Common myeloid progenitor, CD34-positive (primary cell): ENCODE data around the gene UPF2.
A peak's percentile ranks its signal among the peaks of the same experiment; 100 is the strongest.

Experiments
- CTCF ChIA-PET: fragments of 350-600 bp; sonication (Branson Sonifier 250); formaldehyde crosslinking; loops from one replicate; lab custom pipeline; 2021; ENCODE audit warnings: antibody characterized with exemption; lab: Charles Lee
- POLR2A ChIA-PET: fragments of 350-600 bp; sonication (Branson Sonifier 250); formaldehyde crosslinking; loops from one replicate; lab custom pipeline; 2021; ENCODE audit warnings: antibody characterized with exemption; lab: Charles Lee
- DNase-seq, 3 donors: peaks; one replicate each; pipeline versions ENCODE4 v3.0.0 to v3.0.0-alpha.2; 2013
- H3K27ac ChIP-seq, 2 experiments: 1 replicate in 1 of 2; 2 replicates in 1 of 2; pipeline ENCODE4 v1.7.0; 2013; ENCODE audit warnings: inconsistent platforms in 2 of 2, low read length in 2 of 2, mild to moderate bottlenecking in 2 of 2, low read depth in 1 of 2, moderate library complexity in 1 of 2; ENCODE audit not compliant: severe bottlenecking in 2 of 2, insufficient read depth in 1 of 2, poor library complexity in 1 of 2
- H3K27me3 ChIP-seq, 5 experiments: replicated peaks in 2 of 5; 1 replicate in 3 of 5; 2 replicates in 2 of 5; pipeline versions ENCODE4 v1.6.1 to v1.7.0; 2013; ENCODE audit warnings: low read length in 4 of 5, mild to moderate bottlenecking in 2 of 5, moderate library complexity in 2 of 5, inconsistent platforms in 1 of 5; ENCODE audit not compliant: insufficient read depth in 5 of 5, control insufficient read depth in 4 of 5
- H3K36me3 ChIP-seq, 4 experiments: 1 replicate in 2 of 4; 2 replicates in 2 of 4; pipeline versions ENCODE4 v1.6.1 to v1.7.0; 2013; ENCODE audit warnings: low read length in 3 of 4, control low read depth in 1 of 4, mild to moderate bottlenecking in 1 of 4; ENCODE audit not compliant: control insufficient read depth in 4 of 4, insufficient read depth in 4 of 4
- H3K4me1 ChIP-seq, 4 experiments: 1 replicate in 3 of 4; 2 replicates in 1 of 4; pipeline versions ENCODE4 v1.6.1 to v1.7.1; 2013; ENCODE audit warnings: low read length in 3 of 4, mild to moderate bottlenecking in 3 of 4, control low read depth in 1 of 4, inconsistent platforms in 1 of 4, moderate library complexity in 1 of 4; ENCODE audit not compliant: control insufficient read depth in 4 of 4, insufficient read depth in 4 of 4; ENCODE audit errors: control extremely low read depth in 1 of 4
- H3K4me3 ChIP-seq, 7 experiments: 1 replicate in 4 of 7; 2 replicates in 3 of 7; pipeline versions ENCODE4 v1.5.1 to v1.7.0; 2013; ENCODE audit warnings: mild to moderate bottlenecking in 7 of 7, low read length in 6 of 7, moderate library complexity in 6 of 7, inconsistent platforms in 2 of 7, low read depth in 2 of 7, control low read depth in 1 of 7; ENCODE audit not compliant: insufficient read depth in 4 of 7, control insufficient read depth in 1 of 7; ENCODE audit errors: extremely low read depth in 1 of 7
- H3K9me3 ChIP-seq, 5 experiments: 1 replicate in 4 of 5; 2 replicates in 1 of 5; pipeline versions ENCODE4 v1.6.1 to v1.7.1; 2013; ENCODE audit warnings: low read length in 4 of 5, mild to moderate bottlenecking in 2 of 5, inconsistent platforms in 1 of 5, low read depth in 1 of 5, moderate library complexity in 1 of 5; ENCODE audit not compliant: control insufficient read depth in 4 of 5, insufficient read depth in 2 of 5; ENCODE audit errors: control extremely low read depth in 1 of 5
- WGBS: methylation state at CpG from one replicate; pipeline ENCODE4 v1.1.5; 2013; ENCODE audit not compliant: insufficient coverage; 5-methylcytosine and 5-hydroxymethylcytosine counted together

UPF2 gene

DNA sequence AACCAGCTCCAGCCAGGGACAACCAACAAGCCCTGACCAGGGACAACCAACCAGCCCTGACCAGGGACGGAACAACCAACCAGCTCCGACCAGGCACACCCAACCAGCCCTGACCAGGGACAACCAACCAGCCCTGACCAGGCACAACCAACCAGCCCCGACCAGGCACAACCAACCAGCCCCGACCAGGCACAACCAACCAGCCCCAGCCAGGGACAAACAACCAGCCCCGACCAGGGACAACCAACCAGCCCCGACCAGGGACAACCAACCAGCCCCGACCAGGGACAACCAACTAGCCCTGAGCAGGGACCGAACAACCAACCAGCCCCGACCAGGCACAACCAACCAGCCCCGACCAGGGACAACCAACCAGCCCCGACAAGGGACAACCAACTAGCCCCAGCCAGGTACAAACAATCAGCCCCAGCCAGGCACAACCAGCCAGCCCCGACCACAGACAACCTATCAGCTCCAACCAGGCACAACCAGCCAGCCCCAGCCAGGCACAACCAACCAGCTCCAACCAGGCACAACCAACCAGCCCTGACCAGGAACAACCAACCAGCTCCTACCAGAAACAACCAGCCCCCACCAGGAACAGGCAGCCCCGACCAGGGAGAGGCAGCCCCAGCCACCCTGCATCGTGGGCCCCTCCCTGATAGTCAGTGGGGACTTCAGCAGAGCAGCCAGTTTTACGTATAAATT lies 163.1 kb downstream of the UPF2 start:
- WGBS, result 97% methylated on average over 14 of the region's 15 CpGs
- no peak overlapping the region for H3K4me3 ChIP-seq
- ChIA-PET CTCF (no interaction called here), POLR2A (no interaction called here)
- H3K4me1 ChIP-seq, result peaks cover 0 to 39% (median 20%) of the 10 kb centered on the region in 4 experiments
- no peak for DNase-seq
- no peaks in the 10 kb centered on the region for H3K36me3 ChIP-seq
- H3K27ac ChIP-seq, result no peak overlapping the region
- H3K9me3 ChIP-seq, result no peaks in the 10 kb centered on the region
- no peaks in the 10 kb centered on the region for H3K27me3 ChIP-seq

DNA sequence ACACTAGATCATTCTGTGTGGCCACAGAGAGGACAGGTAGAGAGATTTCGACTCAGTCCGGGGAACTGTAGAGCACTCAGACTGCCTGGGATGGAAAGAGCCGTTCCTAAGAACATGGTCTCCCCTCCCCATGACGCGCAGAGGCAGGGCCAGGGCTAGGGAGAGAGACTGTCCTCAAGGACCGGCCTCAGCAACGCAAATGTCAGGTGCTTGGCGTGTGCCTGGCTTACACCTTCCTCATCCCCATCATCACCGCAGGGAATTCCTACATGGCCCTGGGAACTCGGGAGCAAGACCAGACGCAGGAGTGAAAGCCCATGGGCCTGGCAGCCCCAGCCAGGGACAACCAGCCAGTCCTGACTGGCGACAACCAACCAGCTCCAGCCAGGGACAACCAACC lies 163.8 kb downstream of the UPF2 start:
- Histone ChIP-seq H3K9me3 (no peaks in the 10 kb centered on the region), H3K27ac (no peak overlapping the region), H3K4me1 (peaks cover 0 to 44% (median 26%) of the 10 kb centered on the region in 4 experiments), H3K27me3 (no peaks in the 10 kb centered on the region), H3K36me3 (no peaks in the 10 kb centered on the region), H3K4me3 (no peak overlapping the region)
- CTCF ChIA-PET, result interaction anchor here (0.8 kb wide), 1 partner anchor 14 kb away, joined by 3 read pairs; no protein-coding TSS in a partner anchor
- no peak for DNase-seq
- POLR2A ChIA-PET, result no interaction called here
- 97% methylated on average over 11 of the region's 12 CpGs for WGBS

DNA sequence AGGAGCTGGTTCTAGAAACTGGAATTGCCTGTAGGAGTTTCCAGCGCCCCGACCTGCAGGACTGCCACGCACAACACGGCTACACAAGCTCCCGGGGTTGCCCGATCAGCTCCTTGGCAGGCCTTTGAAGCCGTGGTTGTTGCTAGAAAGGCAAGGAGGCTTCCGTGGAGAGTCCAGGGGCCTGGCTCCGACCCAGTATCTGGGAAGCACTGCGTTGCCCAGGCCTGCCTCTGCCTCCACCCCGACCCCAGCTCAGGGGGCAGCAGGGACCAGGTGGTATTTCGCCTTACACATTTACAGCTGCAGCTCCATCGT lies 165.1 kb downstream of the UPF2 start:
- Histone ChIP-seq H3K4me3 (no peak overlapping the region), H3K9me3 (no peaks in the 10 kb centered on the region), H3K27me3 (no peaks in the 10 kb centered on the region), H3K36me3 (no peaks in the 10 kb centered on the region), H3K4me1 (peaks cover 0 to 35% (median 23%) of the 10 kb centered on the region in 4 experiments), H3K27ac (no peak overlapping the region)
- ChIA-PET CTCF (interaction anchor here (1.5 to 1.7 kb wide), 2 partner anchors 9 kb away, joined by 3 to 4 read pairs; no protein-coding TSS in a partner anchor), POLR2A (no interaction called here)
- DNase-seq, result no peak
- whole genome bisulfite sequencing, result 95% methylated on average over 12 of the region's 13 CpGs

DNA sequence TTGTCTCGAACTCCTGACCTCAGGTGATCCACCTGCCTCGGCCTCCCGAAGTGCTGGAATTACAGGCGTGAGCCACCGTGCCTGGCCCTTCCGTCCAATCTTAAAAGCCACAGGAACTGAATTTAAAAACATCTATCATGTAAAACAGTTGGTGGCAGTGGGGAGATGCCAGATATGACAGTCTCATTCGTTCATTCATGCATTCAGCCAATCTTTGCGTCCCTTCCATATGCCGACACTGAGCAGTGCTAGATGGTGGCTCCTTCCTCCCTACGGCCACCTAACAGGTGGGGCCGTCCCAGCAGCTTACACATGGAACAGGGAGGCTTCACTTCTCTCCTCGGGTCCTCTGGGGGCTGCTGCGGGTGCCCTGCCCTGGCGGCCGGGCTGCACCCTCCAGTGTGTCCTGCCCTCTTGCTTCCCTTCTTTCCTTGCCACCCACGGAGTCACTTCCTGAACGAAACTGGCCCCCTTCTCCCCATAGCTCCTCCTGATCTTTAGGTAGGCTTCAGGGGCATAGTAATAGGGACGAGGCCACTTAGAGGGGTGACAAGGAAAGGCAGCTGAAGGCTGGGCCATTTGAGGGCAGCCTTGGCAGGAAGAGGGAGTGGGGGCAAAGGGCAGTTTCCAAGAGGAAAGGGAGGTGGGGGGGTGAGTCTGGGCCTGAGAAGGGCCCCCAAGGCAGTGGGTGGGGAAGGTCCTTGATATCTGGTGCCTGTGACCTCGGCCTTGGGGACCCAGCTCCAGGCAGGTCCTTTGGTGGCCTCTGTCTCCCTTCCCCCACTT lies 165.6 kb downstream of the UPF2 start:
- DNase-seq, result no peak
- CTCF ChIA-PET, result interaction anchor here (0.9 to 1.7 kb wide), 5 partner anchors 8 to 94 kb away, joined by 3 to 5 read pairs (median 4); no protein-coding TSS in a partner anchor
- Histone ChIP-seq H3K27ac (no peak overlapping the region), H3K4me3 (no peak overlapping the region), H3K4me1 (peaks cover 3 to 31% (median 22%) of the 10 kb centered on the region in 4 experiments), H3K27me3 (no peaks in the 10 kb centered on the region), H3K36me3 (no peaks in the 10 kb centered on the region), H3K9me3 (no peaks in the 10 kb centered on the region)
- POLR2A ChIA-PET, result interaction anchor here (0.6 kb wide), 1 partner anchor 240 kb away, joined by 3 read pairs; no protein-coding TSS in a partner anchor
- WGBS, result 95% methylated on average over 17 of the region's 19 CpGs

DNA sequence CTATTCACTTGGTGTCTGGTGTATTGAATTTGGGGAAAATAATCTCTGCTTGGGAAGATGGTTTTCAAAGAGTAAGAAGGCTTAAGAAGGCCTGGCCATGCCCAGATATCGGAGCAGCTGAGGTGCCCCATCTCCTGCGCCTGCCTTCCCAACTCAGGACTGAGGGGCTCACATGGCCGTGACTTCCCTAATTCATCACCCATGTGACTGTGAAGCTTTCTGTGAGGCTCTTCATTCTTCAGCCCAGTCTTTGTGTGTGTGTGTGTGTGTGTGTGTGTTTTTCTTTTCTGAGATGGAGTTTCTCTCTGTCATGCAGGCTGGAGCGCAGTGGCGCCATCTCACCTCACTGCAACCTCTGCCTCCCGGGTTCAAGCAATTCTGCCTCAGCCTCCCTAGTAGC lies 166.3 kb downstream of the UPF2 start:
- ChIA-PET CTCF (interaction anchor here (0.9 to 1.7 kb wide), 5 partner anchors 8 to 93 kb away, joined by 3 to 5 read pairs (median 4); no protein-coding TSS in a partner anchor), POLR2A (interaction anchor here (0.6 kb wide), 1 partner anchor 240 kb away, joined by 3 read pairs; no protein-coding TSS in a partner anchor)
- H3K27me3 ChIP-seq, result no peaks in the 10 kb centered on the region
- H3K9me3 ChIP-seq, result no peaks in the 10 kb centered on the region
- no peak overlapping the region for H3K27ac ChIP-seq
- H3K4me1 ChIP-seq, result peaks cover 10 to 37% (median 25%) of the 10 kb centered on the region in 4 experiments
- WGBS, result 93% methylated on average over 3 of the region's 6 CpGs
- no peaks in the 10 kb centered on the region for H3K36me3 ChIP-seq
- no peak overlapping the region for H3K4me3 ChIP-seq
- DNase-seq, result peak; percentile 10 to 53 (median 44)

DNA sequence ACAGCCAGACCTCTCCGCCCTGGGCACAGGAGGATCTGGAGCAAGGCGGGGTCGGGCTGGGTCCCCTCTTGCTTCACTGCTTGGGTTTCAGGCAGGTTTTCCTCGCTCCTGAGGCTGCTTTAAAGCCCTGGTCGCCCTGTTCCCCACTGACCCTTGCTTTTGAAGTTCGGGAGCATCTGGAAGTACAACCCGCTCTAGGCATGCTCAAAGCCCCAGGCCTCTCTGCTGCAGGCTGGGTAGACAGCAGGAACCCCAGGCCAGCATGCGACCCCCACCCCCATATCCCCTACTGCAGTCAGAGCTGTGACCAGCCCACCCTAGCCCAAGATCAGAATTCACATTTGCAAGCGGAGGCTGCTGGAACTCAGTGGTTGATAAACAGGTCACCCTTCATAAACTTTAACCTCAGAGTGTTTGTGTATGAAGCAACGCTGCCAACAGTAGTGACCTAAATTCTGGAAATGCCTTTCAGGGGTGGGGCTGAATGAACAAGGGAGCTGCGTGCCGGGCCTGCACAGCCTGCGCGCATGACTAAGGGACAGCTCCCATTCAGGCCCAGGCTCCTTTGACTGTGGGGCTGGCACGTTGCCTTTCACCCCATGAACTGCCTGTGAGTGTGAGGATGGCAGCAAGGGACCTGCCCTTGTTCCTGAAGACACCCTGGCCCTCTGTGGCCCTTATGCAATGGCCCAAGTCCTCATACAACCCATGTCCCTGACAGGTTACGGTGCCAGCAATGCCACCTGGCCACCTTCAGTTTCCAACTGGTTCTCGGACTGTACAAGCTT lies 166.9 kb downstream of the UPF2 start:
- Histone ChIP-seq H3K4me3 (no peak overlapping the region), H3K36me3 (no peaks in the 10 kb centered on the region), H3K27ac (no peak overlapping the region), H3K27me3 (no peaks in the 10 kb centered on the region), H3K9me3 (no peaks in the 10 kb centered on the region), H3K4me1 (peaks cover 16 to 43% (median 31%) of the 10 kb centered on the region in 4 experiments)
- POLR2A ChIA-PET, result no interaction called here
- WGBS, result 96% methylated on average over 12 of the region's 17 CpGs
- no peak for DNase-seq
- CTCF ChIA-PET, result interaction anchor here (0.6 to 1.7 kb wide), 4 partner anchors 8 to 379 kb away, joined by 4 to 5 read pairs (median 4); no protein-coding TSS in a partner anchor
